OCI-LY7 (cell line): ENCODE results near the gene RPL12. TPM values are rescaled to one million over a fixed set of nuclear protein-coding genes. Genes with fewer than 3 reads are reported as not detected.

Source experiments
- BruUV-seq: library from RNA; stranded (reverse); fragments of 400-500 nt; replicated peaks from 2 replicates; lab custom pipeline; 2021; lab: Mats Ljungman, UMichigan
- CTCF ChIA-PET: fragments of 300-600 bp; sonication (Branson Sonifier 250); formaldehyde crosslinking; loops from one replicate; lab custom pipeline; 2022; ENCODE audit warnings: antibody characterized with exemption; ENCODE audit not compliant: unreplicated experiment; lab: Charles Lee
- POLR2A ChIA-PET: fragments of 300-600 bp; sonication (Branson Sonifier 250); formaldehyde crosslinking; loops from one replicate; lab custom pipeline; 2022; ENCODE audit warnings: antibody characterized with exemption; lab: Charles Lee
- DNase-seq: peaks from one replicate; pipeline ENCODE4 v3.0.0-alpha.2; 2015; ENCODE audit warnings: low spot score
- H2AFZ ChIP-seq: fragments of 200-600 bp; sonication (generic), shearing (Covaris generic); 2 replicates; pipeline ENCODE4 v1.6.1; 2014; ENCODE audit warnings: mild to moderate bottlenecking, antibody characterized with exemption, low read length, moderate library complexity
- H3K27ac ChIP-seq: fragments of 200-600 bp; sonication (generic); 2 replicates; pipeline ENCODE4 v1.5.1; 2014; ENCODE audit warnings: mixed run types, low read depth, mild to moderate bottlenecking, moderate library complexity, low read length, inconsistent platforms; ENCODE audit not compliant: poor library complexity, severe bottlenecking
- H3K36me3 ChIP-seq: fragments of 200-600 bp; sonication (generic); 2 replicates; pipeline ENCODE4 v1.6.1; 2014; ENCODE audit warnings: mild to moderate bottlenecking, antibody characterized with exemption, low read length, moderate library complexity, mixed read lengths; ENCODE audit not compliant: insufficient read depth
- H3K4me1 ChIP-seq: fragments of 200-600 bp; sonication (generic); 2 replicates; pipeline ENCODE4 v1.5.1; 2014; ENCODE audit warnings: mild to moderate bottlenecking, low read length; ENCODE audit not compliant: insufficient read depth, poor library complexity, severe bottlenecking
- H3K4me2 ChIP-seq: fragments of 200-600 bp; sonication (generic); 2 replicates; pipeline ENCODE4 v1.6.1; 2014; ENCODE audit warnings: mild to moderate bottlenecking, low read length
- H3K4me3 ChIP-seq: fragments of 200-600 bp; sonication (generic); 2 replicates; pipeline ENCODE4 v1.5.1; 2014; ENCODE audit warnings: mild to moderate bottlenecking, low read depth, low read length; ENCODE audit not compliant: poor library complexity, severe bottlenecking
- H3K79me2 ChIP-seq: fragments of 200-600 bp; sonication (generic); 2 replicates; pipeline ENCODE4 v1.6.1; 2016; ENCODE audit warnings: low read depth, mild to moderate bottlenecking, low read length, moderate library complexity, mixed read lengths; ENCODE audit not compliant: insufficient read depth
- H3K9me2 ChIP-seq: fragments of 200-600 bp; sonication (generic); 2 replicates; pipeline ENCODE4 v1.6.1; 2016; ENCODE audit warnings: mild to moderate bottlenecking, low read length, mixed read lengths; ENCODE audit not compliant: insufficient read depth
- H3K9me3 ChIP-seq: fragments of 200-600 bp; sonication (generic); 2 replicates; pipeline ENCODE4 v1.6.1; 2014; ENCODE audit warnings: mild to moderate bottlenecking, mixed run types, low read length, mixed read lengths
- H4K20me1 ChIP-seq: fragments of 200-600 bp; sonication (generic); 2 replicates; pipeline ENCODE4 v1.6.1; 2014; ENCODE audit warnings: mild to moderate bottlenecking, antibody characterized with exemption, low read length, moderate library complexity, mixed read lengths; ENCODE audit not compliant: insufficient read depth
- EZH2phosphoT487 ChIP-seq: fragments of 200-600 bp; sonication (generic); IDR thresholded peaks from 2 replicates; pipeline ENCODE4 v1.6.1; 2018; ENCODE audit warnings: low read depth, borderline replicate concordance, mild to moderate bottlenecking, mixed run types, antibody characterized with exemption, low read length, moderate library complexity, mixed read lengths
- intact Hi-C: fragments of 100-400 bp; cut with micrococcal nuclease; formaldehyde crosslinking; loops from one replicate; pipeline ENCODE4 v1.10.0; 2022; ENCODE audit not compliant: unreplicated experiment
- total RNA-seq, 2 experiments: library from RNA; depleted of rRNA in 1 of 2; stranded (reverse); fragments of >200 nt in 1 of 2; shearing (Covaris generic) in 1 of 2; gene quantifications; 2 replicates each; pipeline ENCODE4 v1.2.3, GENCODE V29; 2014 to 2022
- TF ChIP-seq, protein P1 (sequence below): fragments of 200-600 bp; sonication (generic); conservative IDR thresholded peaks from 2 replicates; pipeline ENCODE4 v1.5.1; 2014; ENCODE audit warnings: mild to moderate bottlenecking, antibody characterized with exemption, low read length, moderate library complexity, mixed read lengths

RPL12 gene
- total RNA-seq, 2 experiments from 2014 or later = 1,622 to 1,868 TPM

DNA sequence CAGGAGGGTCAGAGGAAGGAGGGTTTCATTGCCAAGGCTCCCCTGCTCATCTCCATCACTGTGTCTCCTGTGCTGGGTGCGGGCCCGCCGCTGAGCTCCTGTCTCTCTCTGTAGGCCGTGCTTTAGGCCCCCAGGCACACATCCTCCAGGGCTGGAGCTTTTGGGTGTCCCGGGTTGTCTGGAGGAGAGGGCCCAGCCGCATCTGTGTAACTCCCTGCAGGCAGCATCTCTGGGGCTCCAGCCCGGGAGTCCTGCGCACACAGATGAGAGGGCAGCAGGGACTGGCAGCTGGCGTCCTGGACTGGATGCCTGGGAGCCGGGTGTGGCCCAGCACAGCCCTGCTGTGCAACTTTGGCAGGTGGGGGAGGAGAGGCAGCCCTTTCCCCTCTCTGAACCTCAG is 40.3 kb upstream of the RPL12 start:
- CTCF ChIA-PET = no interaction called here
- POLR2A ChIA-PET = no interaction called here
- intact Hi-C loops = no loop called here

DNA sequence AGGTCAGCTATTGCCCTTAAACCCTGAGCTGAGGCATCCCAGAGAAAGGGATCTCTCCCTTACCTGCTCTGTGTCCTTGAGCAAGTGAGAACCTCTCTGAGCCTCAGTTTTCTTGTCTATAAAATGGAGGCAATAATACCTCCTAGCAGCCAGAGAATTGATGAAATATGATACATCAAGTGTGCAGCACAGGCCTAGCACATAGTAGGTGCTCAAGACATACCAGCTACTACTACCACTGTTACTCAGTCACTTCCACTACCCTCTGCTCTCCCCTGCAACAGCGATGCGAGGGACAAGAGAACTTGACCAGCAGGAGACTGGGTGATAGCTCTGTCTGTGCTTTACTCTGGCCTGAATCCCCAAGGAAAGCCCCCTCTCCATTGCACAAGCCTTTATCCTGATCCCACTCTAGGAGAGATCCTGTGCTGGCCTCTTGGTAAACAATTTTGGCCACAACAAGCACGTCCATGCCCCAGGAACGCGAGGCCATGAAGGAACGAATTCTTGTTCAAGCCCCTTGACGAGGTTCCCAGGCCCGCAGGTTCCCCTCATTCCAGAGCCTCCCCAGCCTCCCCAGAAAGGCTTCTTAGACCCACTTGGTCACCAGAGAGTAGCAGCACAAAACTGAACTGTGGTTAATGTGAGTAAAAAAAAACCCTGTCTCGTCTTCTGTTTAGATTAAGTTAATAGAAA is 39.5 kb upstream of the RPL12 start:
- H3K79me2 ChIP-seq = no peaks in the 10 kb centered on the region
- H3K4me1 ChIP-seq = no peaks in the 10 kb centered on the region
- ChIA-PET POLR2A (no interaction called here), CTCF (no interaction called here)
- BruUV-seq = no TSS peak
- no peak overlapping the region for H3K27ac ChIP-seq
- no peak overlapping the region for H2AFZ ChIP-seq
- DNase-seq = no peak
- no peak overlapping the region for H3K4me3 ChIP-seq
- H3K36me3 ChIP-seq = peaks cover 25% of the 10 kb centered on the region
- no peaks in the 10 kb centered on the region for H4K20me1 ChIP-seq
- H3K4me2 ChIP-seq = no peak overlapping the region
- intact Hi-C loops = no loop called here
- no peaks in the 10 kb centered on the region for H3K9me2 ChIP-seq
- H3K9me3 ChIP-seq = no peaks in the 10 kb centered on the region
- TF ChIP-seq, protein P1, sequence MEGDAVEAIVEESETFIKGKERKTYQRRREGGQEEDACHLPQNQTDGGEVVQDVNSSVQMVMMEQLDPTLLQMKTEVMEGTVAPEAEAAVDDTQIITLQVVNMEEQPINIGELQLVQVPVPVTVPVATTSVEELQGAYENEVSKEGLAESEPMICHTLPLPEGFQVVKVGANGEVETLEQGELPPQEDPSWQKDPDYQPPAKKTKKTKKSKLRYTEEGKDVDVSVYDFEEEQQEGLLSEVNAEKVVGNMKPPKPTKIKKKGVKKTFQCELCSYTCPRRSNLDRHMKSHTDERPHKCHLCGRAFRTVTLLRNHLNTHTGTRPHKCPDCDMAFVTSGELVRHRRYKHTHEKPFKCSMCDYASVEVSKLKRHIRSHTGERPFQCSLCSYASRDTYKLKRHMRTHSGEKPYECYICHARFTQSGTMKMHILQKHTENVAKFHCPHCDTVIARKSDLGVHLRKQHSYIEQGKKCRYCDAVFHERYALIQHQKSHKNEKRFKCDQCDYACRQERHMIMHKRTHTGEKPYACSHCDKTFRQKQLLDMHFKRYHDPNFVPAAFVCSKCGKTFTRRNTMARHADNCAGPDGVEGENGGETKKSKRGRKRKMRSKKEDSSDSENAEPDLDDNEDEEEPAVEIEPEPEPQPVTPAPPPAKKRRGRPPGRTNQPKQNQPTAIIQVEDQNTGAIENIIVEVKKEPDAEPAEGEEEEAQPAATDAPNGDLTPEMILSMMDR = no peak

More for the DNA sequence above, 40.3 kb upstream of the RPL12 start:
- Histone ChIP-seq H3K9me3 (no peaks in the 10 kb centered on the region), H4K20me1 (no peaks in the 10 kb centered on the region), H3K9me2 (no peaks in the 10 kb centered on the region), H2AFZ (no peak overlapping the region), H3K4me3 (no peak overlapping the region), H3K4me2 (no peak overlapping the region), H3K36me3 (peaks cover 23% of the 10 kb centered on the region), H3K4me1 (no peaks in the 10 kb centered on the region), H3K79me2 (no peaks in the 10 kb centered on the region), H3K27ac (no peak overlapping the region)
- BruUV-seq = no TSS peak
- TF ChIP-seq EZH2phosphoT487 = no peak
- TF ChIP-seq, protein P1 = no peak
- no peak for DNase-seq

DNA sequence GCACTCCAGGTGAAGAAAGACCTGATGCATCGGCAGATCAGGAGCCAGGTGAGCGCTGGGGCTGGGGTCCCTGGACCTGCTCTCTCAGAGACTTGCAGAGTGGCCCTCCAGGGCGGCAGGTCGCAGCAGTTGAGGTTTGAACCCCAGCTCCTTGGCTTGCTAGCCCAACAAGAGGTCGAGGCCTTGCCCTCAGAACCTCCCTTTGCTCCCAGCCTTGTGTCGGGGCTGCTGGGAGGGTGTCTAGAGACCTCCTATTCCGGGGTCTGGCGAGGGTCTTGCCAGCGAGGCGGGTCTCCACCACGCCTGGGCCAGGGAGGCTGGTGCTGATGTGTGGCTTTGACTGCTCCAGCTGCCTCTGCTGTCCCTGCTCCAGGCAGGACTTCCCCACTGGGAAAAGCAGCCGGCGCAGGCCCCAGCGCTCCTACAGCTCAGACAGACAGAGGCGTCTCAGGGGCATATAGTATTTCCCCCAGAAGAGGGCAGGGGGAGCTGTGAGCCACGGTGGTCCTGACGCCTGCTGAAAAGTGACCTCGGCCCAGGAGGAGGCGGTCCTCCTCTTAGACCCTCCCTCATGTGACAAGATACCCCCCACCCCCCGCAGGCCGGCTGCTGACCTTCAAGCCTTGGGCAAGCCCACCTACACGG is 38.4 kb upstream of the RPL12 start:
- Histone ChIP-seq H3K4me2 (no peak overlapping the region), H3K4me1 (no peaks in the 10 kb centered on the region), H3K4me3 (no peak overlapping the region), H3K9me2 (no peaks in the 10 kb centered on the region), H3K79me2 (no peaks in the 10 kb centered on the region), H3K27ac (no peak overlapping the region), H3K36me3 (peaks cover 23% of the 10 kb centered on the region), H3K9me3 (no peaks in the 10 kb centered on the region), H2AFZ (no peak overlapping the region), H4K20me1 (no peaks in the 10 kb centered on the region)
- CTCF ChIA-PET = no interaction called here
- intact Hi-C loops = no loop called here
- BruUV-seq = no TSS peak
- no peak for DNase-seq
- TF ChIP-seq, protein P1 = no peak
- TF ChIP-seq EZH2phosphoT487 = no peak
- POLR2A ChIA-PET = no interaction called here
